Endodermal cell (in vitro differentiated cells): ENCODE results near the gene CYP4X1. TPM values are rescaled to one million over a fixed set of nuclear protein-coding genes. Genes with fewer than 3 reads are reported as not detected.
A peak's percentile ranks its signal among the peaks of the same experiment; 100 is the strongest.
"Not testable (repeated sequence)": the region's sequence is repeated elsewhere in the genome, so short reads cannot be mapped to it uniquely, and the experiment has no call there.

Experiments
- DNase-seq: peaks from one replicate; pipeline ENCODE4 v3.0.0-alpha.2; 2017
- H3K27ac ChIP-seq: 2 replicates; pipeline ENCODE4 v1.5.1; 2013; ENCODE audit warnings: mild to moderate bottlenecking, low read depth, low read length, moderate library complexity
- H3K27me3 ChIP-seq: 2 replicates; pipeline ENCODE4 v1.6.1; 2013; ENCODE audit warnings: mild to moderate bottlenecking, low read length, moderate library complexity; ENCODE audit not compliant: insufficient read depth, control insufficient read depth, poor library complexity, severe bottlenecking
- H3K36me3 ChIP-seq: 2 replicates; pipeline ENCODE4 v1.7.0; 2013; ENCODE audit warnings: mild to moderate bottlenecking, low read length, moderate library complexity; ENCODE audit not compliant: control insufficient read depth, insufficient read depth
- H3K4me1 ChIP-seq: one replicate; pipeline ENCODE4 v1.7.0; 2013; ENCODE audit warnings: low read length; ENCODE audit not compliant: control insufficient read depth, insufficient read depth
- H3K4me3 ChIP-seq: 2 replicates; pipeline ENCODE4 v1.5.1; 2013; ENCODE audit warnings: mild to moderate bottlenecking, low read length, moderate library complexity
- H3K9ac ChIP-seq: 2 replicates; pipeline ENCODE4 v1.6.1; 2013; ENCODE audit warnings: mild to moderate bottlenecking, low read length, moderate library complexity; ENCODE audit not compliant: poor library complexity, severe bottlenecking; ENCODE audit errors: extremely low read depth
- H3K9me3 ChIP-seq: 2 replicates; pipeline ENCODE4 v1.6.1; 2013; ENCODE audit warnings: mild to moderate bottlenecking, low read length, moderate library complexity; ENCODE audit not compliant: control insufficient read depth
- H3K27ac Mint-ChIP-seq: 2 replicates; pipeline ENCODE4 v1.8.0; 2020; ENCODE audit warnings: mixed read lengths
- H3K27me3 Mint-ChIP-seq: 2 replicates; pipeline ENCODE4 v1.8.0; 2021; ENCODE audit warnings: mild to moderate bottlenecking, mixed read lengths; ENCODE audit not compliant: insufficient read depth
- H3K36me3 Mint-ChIP-seq: 2 replicates; pipeline ENCODE4 v1.8.0; 2020; ENCODE audit warnings: low read depth, mixed read lengths
- H3K4me1 Mint-ChIP-seq: 2 replicates; pipeline ENCODE4 v1.8.0; 2020; ENCODE audit warnings: mixed read lengths
- H3K4me3 Mint-ChIP-seq: 2 replicates; pipeline ENCODE4 v1.8.0; 2020; ENCODE audit warnings: mild to moderate bottlenecking, moderate library complexity, mixed read lengths
- H3K9me3 Mint-ChIP-seq: 2 replicates; pipeline ENCODE4 v1.8.0; 2020; ENCODE audit warnings: mild to moderate bottlenecking, mixed read lengths
- CTCF ChIP-seq: fragments of 200-600 bp; sonication (generic); conservative IDR thresholded peaks from 2 replicates; pipeline ENCODE4 v1.5.0; 2021; ENCODE audit warnings: antibody characterized with exemption, mild to moderate bottlenecking
- WGBS, 2 experiments: methylation state at CpG; one replicate each; pipeline versions ENCODE4 v1.1.5 to v1.1.7; 2013; ENCODE audit warnings: missing lambda C conversion rate in 2 of 2, mixed read lengths in 1 of 2; ENCODE audit not compliant: insufficient coverage in 1 of 2, insufficient read length in 1 of 2; 5-methylcytosine and 5-hydroxymethylcytosine counted together
- total RNA-seq, 2 donors: library from RNA; stranded (reverse); fragmentation: NEBNext Ultra II Directional in 1 of 2; extraction: Animal tissue kit (Norgen Biotek cat#: 25700) in 1 of 2; gene quantifications; 2 replicates in 1 of 2; 3 replicates in 1 of 2; pipeline ENCODE4 v1.2.1, GENCODE V29; 2021

Gene CYP4X1
- total RNA-seq, 2 donors from 2014 or later, result 8.8 to 12.9 TPM

DNA sequence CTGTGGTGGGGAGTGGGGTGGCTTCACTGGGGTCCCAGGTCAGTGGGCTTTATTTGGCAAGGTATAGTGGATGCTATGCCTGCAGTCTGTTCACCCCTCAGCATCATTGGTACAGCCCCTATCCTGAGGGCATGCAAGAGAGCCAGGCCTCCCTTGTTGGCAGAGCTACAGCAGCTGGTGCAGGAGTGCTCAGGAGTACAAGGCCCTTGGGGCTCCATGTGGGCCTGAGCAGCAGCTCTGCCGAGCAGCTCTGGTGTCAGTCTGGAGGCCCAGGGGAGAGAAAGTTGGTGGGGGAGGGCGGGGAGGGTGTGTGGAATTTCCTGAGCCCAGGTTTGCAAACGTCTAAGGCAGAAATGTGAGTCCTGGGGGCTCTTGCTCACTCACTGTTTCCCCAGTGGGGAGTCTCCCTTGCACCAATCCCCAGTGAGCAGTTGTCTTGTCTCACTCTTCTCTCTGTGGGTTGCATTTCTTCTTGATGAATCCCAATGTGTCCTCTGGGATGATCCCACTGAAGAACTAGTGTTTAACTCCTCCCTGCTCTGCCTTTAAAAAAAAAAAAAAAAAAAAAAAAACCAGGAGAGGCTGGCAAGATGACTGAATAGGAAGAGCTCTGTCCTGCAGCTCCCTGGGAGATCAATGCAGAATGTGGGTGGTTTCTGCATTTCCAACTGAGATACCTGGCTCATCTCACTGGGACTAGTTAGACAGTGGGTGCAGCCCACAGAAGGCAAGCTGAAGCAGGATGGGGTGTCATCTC lies 39.5 kb upstream of the CYP4X1 start:
- no peak for TF ChIP-seq CTCF
- no peaks in the 10 kb centered on the region for H3K36me3 Mint-ChIP-seq
- no peaks in the 10 kb centered on the region for H3K9me3 ChIP-seq
- H3K4me1 ChIP-seq, result peaks cover 4% of the 10 kb centered on the region
- H3K36me3 ChIP-seq, result no peaks in the 10 kb centered on the region
- H3K4me3 ChIP-seq, result no peak overlapping the region
- peaks cover 6% of the 10 kb centered on the region for H3K27me3 Mint-ChIP-seq
- H3K27me3 ChIP-seq, result no peaks in the 10 kb centered on the region
- peak; percentile 70 for DNase-seq
- H3K9me3 Mint-ChIP-seq, result peaks cover 23% of the 10 kb centered on the region
- H3K9ac ChIP-seq, result no peak overlapping the region
- no peak overlapping the region for H3K27ac ChIP-seq
- H3K4me3 Mint-ChIP-seq, result no peak overlapping the region
- H3K4me1 Mint-ChIP-seq, result peaks cover 20% of the 10 kb centered on the region
- H3K27ac Mint-ChIP-seq, result no peak overlapping the region
- WGBS, 2 experiments, result 20 to 58% methylated on average over 1 to 3 of the region's 3 CpGs

DNA sequence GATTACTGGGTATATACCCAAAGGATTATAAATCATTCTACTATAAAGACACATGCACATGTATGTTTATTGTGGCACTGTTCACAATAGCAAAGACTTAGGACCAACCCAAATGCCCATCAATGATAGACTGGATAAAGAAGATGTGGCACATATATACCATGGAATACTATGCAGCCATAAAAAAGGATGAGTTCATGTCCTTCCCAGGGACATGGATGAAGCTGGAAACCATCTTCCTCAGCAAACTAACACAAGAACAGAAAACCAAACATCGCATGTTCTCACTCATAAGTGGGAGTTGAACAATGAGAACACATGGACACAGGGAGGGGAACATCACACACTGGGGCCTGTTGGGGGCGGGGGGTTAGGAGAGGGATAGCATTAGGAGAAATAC lies 32.9 kb upstream of the CYP4X1 start:
- not testable (repeated sequence) for H3K27ac Mint-ChIP-seq, H3K9me3 ChIP-seq, H3K9me3 Mint-ChIP-seq, H3K9ac ChIP-seq, H3K4me1 ChIP-seq, H3K27me3 Mint-ChIP-seq, DNase-seq, H3K36me3 Mint-ChIP-seq, H3K36me3 ChIP-seq, H3K4me3 Mint-ChIP-seq, H3K4me1 Mint-ChIP-seq, H3K27me3 ChIP-seq, H3K4me3 ChIP-seq, H3K27ac ChIP-seq
- no CpG with 5 or more reads among the region's 2 CpGs for whole genome bisulfite sequencing, 2 experiments

- Histone ChIP-seq H3K27me3 (no peaks in the 10 kb centered on the region), H3K9ac (no peak overlapping the region), H3K9me3 (no peaks in the 10 kb centered on the region), H3K4me3 (no peak overlapping the region), H3K27ac (no peak overlapping the region), H3K4me1 (peaks cover 5% of the 10 kb centered on the region), H3K36me3 (no peaks in the 10 kb centered on the region)
- peak; percentile 67 for DNase-seq
- Mint-ChIP-seq H3K27me3 (peaks cover 7% of the 10 kb centered on the region), H3K4me1 (peaks cover 4% of the 10 kb centered on the region), H3K27ac (no peak overlapping the region), H3K36me3 (no peaks in the 10 kb centered on the region), H3K9me3 (peaks cover 4% of the 10 kb centered on the region), H3K4me3 (no peak overlapping the region)
- peak; percentile 64 for TF ChIP-seq CTCF
- WGBS, 2 experiments, result 56 to 63% methylated on average over 7 to 13 of the region's 13 CpGs
Measured at GRCh38 chr1:46991083-46991923, 32.2 kb upstream of the CYP4X1 start.
